ENCODE measurements around the gene DNAJA4. TPM values are rescaled to one million over a fixed set of nuclear protein-coding genes. Genes with fewer than 3 reads are reported as not detected.

The DNAJA4 gene
- total and polyA plus RNA-seq, 2 of the 13 experiments (the other 11 are each of a cell fraction or from before 2014, with no cell fraction given): not detected

DNA sequence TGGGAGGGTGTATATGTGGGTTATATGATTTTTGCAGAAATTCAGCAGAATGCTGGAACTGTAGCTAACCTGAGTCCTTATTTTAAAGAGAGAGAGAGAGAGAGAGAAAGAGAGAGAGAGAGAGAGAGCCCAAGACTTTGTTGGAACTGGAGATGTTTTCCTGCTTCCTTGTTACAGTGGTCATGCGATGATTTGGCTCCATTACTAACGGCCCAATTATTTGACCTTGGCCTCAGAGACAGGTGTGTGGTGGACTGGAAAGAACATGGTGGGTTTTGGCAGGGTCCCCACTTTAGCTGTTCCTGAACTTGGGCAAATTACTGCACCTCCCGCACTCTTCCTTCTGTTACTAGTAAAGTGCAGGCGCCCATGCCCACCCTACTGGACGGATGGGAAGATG lies 15.2 kb upstream of the DNAJA4 start:
- in situ Hi-C loops (cut with HindIII; ENCODE audit: extremely low pct_ligation_motif_present, low pct_unique_long_range_greater_than_20kb) (loop anchor here (25.0 kb wide), 1 partner anchor 287 kb away; no protein-coding TSS in a partner anchor), intact Hi-C loops (cut with micrococcal nuclease; ENCODE audit: unreplicated experiment) (no loop called here)
- DNase-seq (ENCODE audit: low spot score): no peak
- peaks cover 9% of the 10 kb centered on the region for H3K4me1 ChIP-seq (ENCODE audit: insufficient read depth, low read length)
- H3K9ac ChIP-seq (ENCODE audit: insufficient read depth, low read depth, low read length): no peak overlapping the region
- POLR2A ChIA-PET: no interaction called here
- H3K4me3 ChIP-seq (replicated peaks in 1 of 3; ENCODE audit: insufficient read depth in 1 of 3, low read depth in 2 of 3, low read length in 3 of 3): no peak overlapping the region
- 57% methylated on average over 4 of the region's 5 CpGs for WGBS (ENCODE audit: low lambda C conversion rate)
- no TSS peak for BruUV-seq (replicated peaks)
- ATAC-seq: no peak
- no peaks in the 10 kb centered on the region for H4K20me1 ChIP-seq (ENCODE audit: insufficient read depth, low read length)
- TF ChIP-seq, protein P1, sequence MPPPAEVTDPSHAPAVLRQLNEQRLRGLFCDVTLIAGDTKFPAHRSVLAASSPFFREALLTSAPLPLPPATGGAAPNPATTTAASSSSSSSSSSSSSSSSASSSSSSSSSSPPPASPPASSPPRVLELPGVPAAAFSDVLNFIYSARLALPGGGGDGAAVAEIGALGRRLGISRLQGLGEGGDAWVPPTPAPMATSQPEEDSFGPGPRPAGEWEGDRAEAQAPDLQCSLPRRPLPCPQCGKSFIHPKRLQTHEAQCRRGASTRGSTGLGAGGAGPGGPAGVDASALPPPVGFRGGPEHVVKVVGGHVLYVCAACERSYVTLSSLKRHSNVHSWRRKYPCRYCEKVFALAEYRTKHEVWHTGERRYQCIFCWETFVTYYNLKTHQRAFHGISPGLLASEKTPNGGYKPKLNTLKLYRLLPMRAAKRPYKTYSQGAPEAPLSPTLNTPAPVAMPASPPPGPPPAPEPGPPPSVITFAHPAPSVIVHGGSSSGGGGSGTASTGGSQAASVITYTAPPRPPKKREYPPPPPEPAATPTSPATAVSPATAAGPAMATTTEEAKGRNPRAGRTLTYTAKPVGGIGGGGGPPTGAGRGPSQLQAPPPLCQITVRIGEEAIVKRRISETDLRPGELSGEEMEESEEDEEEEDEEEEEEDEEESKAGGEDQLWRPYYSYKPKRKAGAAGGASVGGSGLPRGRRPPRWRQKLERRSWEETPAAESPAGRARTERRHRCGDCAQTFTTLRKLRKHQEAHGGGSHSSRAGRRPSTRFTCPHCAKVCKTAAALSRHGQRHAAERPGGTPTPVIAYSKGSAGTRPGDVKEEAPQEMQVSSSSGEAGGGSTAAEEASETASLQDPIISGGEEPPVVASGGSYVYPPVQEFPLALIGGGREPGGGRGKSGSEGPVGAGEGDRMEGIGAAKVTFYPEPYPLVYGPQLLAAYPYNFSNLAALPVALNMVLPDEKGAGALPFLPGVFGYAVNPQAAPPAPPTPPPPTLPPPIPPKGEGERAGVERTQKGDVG (CRISPR knock-in tag; IDR thresholded peaks at IDR 0.05; ENCODE audit: borderline replicate concordance): no peak
- TF ChIP-seq ZNF496 (CRISPR knock-in tag; IDR thresholded peaks at IDR 0.05; ENCODE audit: insufficient replicate concordance): no peak
- CTCF ChIA-PET (ENCODE audit: low intra/inter-chr PET ratio, low total read pairs): no interaction called here
- no peak overlapping the region for H3K4me2 ChIP-seq (ENCODE audit: low read depth, low read length)
- no peak overlapping the region for H3K27ac ChIP-seq (ENCODE audit: extremely low read length, insufficient read depth, low read length)
- H3K79me2 ChIP-seq (ENCODE audit: insufficient read depth, low read length): no peaks in the 10 kb centered on the region
- no peaks in the 10 kb centered on the region for H3K36me3 ChIP-seq (replicated peaks in 1 of 2; ENCODE audit: control insufficient read depth in 1 of 2, insufficient read depth in 2 of 2, low read length in 2 of 2)
- no peak for FAIRE-seq
- no peaks in the 10 kb centered on the region for H3K9me3 ChIP-seq (ENCODE audit: low read length)
- H2AFZ ChIP-seq (ENCODE audit: low read length): no peak overlapping the region
- H3K27me3 ChIP-seq (ENCODE audit: control insufficient read depth in 1 of 2, insufficient read depth in 2 of 2, low read length in 2 of 2): no peaks in the 10 kb centered on the region

DNA sequence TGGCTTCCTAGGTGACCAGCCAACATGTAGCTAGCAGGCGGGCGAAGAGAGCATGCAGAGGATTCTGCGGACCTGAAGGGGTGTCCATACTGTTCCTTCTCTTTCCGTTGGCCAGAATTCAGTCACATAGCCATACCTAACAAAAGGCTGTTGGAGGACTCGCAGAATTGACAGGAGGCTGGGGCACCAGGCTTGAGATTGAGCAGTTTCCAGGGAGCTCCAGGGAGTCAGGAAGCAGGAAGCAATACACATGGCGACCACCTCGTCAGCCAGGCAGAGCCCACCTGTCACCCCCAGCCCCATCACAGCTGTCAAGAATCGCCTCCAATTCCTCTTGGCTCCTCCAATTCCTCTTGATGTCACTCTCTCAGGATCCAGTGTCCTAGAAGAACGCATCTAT lies 13.2 kb upstream of the DNAJA4 start:
- DNase-seq (ENCODE audit: low spot score) (no peak), ATAC-seq (no peak), FAIRE-seq (no peak)
- Histone ChIP-seq H3K4me2 (ENCODE audit: low read depth, low read length) (no peak overlapping the region), H3K4me1 (ENCODE audit: insufficient read depth, low read length) (no peaks in the 10 kb centered on the region), H3K27me3 (ENCODE audit: control insufficient read depth in 1 of 2, insufficient read depth in 2 of 2, low read length in 2 of 2) (no peaks in the 10 kb centered on the region), H4K20me1 (ENCODE audit: insufficient read depth, low read length) (no peaks in the 10 kb centered on the region), H3K79me2 (ENCODE audit: insufficient read depth, low read length) (no peaks in the 10 kb centered on the region), H2AFZ (ENCODE audit: low read length) (no peak overlapping the region), H3K27ac (ENCODE audit: extremely low read length, insufficient read depth, low read length) (no peak overlapping the region), H3K4me3 (replicated peaks in 1 of 3; ENCODE audit: insufficient read depth in 1 of 3, low read depth in 2 of 3, low read length in 3 of 3) (no peak overlapping the region), H3K9me3 (ENCODE audit: low read length) (no peaks in the 10 kb centered on the region), H3K9ac (ENCODE audit: insufficient read depth, low read depth, low read length) (no peak overlapping the region), H3K36me3 (replicated peaks in 1 of 2; ENCODE audit: control insufficient read depth in 1 of 2, insufficient read depth in 2 of 2, low read length in 2 of 2) (no peaks in the 10 kb centered on the region)
- no TSS peak for BruUV-seq (replicated peaks)
- CTCF ChIA-PET (ENCODE audit: low intra/inter-chr PET ratio, low total read pairs): no interaction called here
- POLR2A ChIA-PET: no interaction called here
- WGBS (ENCODE audit: low lambda C conversion rate): 30% methylated on average over 8 of the region's 9 CpGs
- in situ Hi-C loops (cut with HindIII; ENCODE audit: extremely low pct_ligation_motif_present, low pct_unique_long_range_greater_than_20kb): no loop called here
- intact Hi-C loops (cut with micrococcal nuclease; ENCODE audit: unreplicated experiment): no loop called here
- TF ChIP-seq ZFP36L1 (CRISPR knock-in tag; IDR thresholded peaks at IDR 0.05) (no peak), ZNF292 (CRISPR knock-in tag; IDR thresholded peaks at IDR 0.05; ENCODE audit: borderline replicate concordance, low read depth) (no peak), KMT2A (CRISPR knock-in tag; IDR thresholded peaks at IDR 0.05) (no peak), GABPB1 (CRISPR knock-in tag; IDR thresholded peaks at IDR 0.05) (no peak), RCOR2 (CRISPR knock-in tag; IDR thresholded peaks at IDR 0.05) (no peak), KLF11 (CRISPR knock-in tag; IDR thresholded peaks at IDR 0.05) (no peak), MIER3 (CRISPR knock-in tag; IDR thresholded peaks at IDR 0.05; ENCODE audit: borderline replicate concordance) (no peak), ZBTB21 (CRISPR knock-in tag; IDR thresholded peaks at IDR 0.05) (no peak)
- TF ChIP-seq, protein P2, sequence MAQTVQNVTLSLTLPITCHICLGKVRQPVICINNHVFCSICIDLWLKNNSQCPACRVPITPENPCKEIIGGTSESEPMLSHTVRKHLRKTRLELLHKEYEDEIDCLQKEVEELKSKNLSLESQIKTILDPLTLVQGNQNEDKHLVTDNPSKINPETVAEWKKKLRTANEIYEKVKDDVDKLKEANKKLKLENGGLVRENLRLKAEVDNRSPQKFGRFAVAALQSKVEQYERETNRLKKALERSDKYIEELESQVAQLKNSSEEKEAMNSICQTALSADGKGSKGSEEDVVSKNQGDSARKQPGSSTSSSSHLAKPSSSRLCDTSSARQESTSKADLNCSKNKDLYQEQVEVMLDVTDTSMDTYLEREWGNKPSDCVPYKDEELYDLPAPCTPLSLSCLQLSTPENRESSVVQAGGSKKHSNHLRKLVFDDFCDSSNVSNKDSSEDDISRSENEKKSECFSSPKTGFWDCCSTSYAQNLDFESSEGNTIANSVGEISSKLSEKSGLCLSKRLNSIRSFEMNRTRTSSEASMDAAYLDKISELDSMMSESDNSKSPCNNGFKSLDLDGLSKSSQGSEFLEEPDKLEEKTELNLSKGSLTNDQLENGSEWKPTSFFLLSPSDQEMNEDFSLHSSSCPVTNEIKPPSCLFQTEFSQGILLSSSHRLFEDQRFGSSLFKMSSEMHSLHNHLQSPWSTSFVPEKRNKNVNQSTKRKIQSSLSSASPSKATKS (CRISPR knock-in tag; IDR thresholded peaks at IDR 0.05): no peak
- TF ChIP-seq, protein P3, sequence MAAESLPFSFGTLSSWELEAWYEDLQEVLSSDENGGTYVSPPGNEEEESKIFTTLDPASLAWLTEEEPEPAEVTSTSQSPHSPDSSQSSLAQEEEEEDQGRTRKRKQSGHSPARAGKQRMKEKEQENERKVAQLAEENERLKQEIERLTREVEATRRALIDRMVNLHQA (CRISPR knock-in tag; IDR thresholded peaks at IDR 0.05): no peak
- TF ChIP-seq, protein P4, sequence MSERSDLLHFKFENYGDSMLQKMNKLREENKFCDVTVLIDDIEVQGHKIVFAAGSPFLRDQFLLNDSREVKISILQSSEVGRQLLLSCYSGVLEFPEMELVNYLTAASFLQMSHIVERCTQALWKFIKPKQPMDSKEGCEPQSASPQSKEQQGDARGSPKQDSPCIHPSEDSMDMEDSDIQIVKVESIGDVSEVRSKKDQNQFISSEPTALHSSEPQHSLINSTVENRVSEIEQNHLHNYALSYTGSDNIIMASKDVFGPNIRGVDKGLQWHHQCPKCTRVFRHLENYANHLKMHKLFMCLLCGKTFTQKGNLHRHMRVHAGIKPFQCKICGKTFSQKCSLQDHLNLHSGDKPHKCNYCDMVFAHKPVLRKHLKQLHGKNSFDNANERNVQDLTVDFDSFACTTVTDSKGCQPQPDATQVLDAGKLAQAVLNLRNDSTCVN (CRISPR knock-in tag; IDR thresholded peaks at IDR 0.05; ENCODE audit: borderline replicate concordance): no peak

All from HepG2 (cell line).